Astrocyte (in vitro differentiated cells and primary cell): Measurements from ENCODE around the gene TMEM178B. TPM values are rescaled to one million over a fixed set of nuclear protein-coding genes. Genes with fewer than 3 reads are reported as not detected.

Experiments
- DNase-seq: peaks from one replicate; pipeline ENCODE4 v3.0.0-alpha.2; 2010; ENCODE audit warnings: low read depth
- FAIRE-seq: peaks from 2 replicates; lab custom pipeline; 2011; peaks lifted over from hg19 to GRCh38; lab: Jason Lieb, UNC
- H2AFZ ChIP-seq: 2 replicates; pipeline ENCODE4 v1.6.0; 2012; ENCODE audit warnings: low read depth, low read length, inconsistent platforms
- H3K27ac ChIP-seq: 2 replicates; pipeline ENCODE4 v1.5.1; 2011; ENCODE audit warnings: low read depth, low read length, inconsistent platforms
- H3K27me3 ChIP-seq: 2 replicates; pipeline ENCODE4 v1.6.0; 2011; ENCODE audit warnings: low read length, inconsistent platforms; ENCODE audit not compliant: insufficient read depth
- H3K36me3 ChIP-seq: 2 replicates; pipeline ENCODE4 v1.5.1; 2011; ENCODE audit warnings: low read length, inconsistent platforms; ENCODE audit not compliant: insufficient read depth
- H3K4me1 ChIP-seq: 2 replicates; pipeline ENCODE4 v1.5.1; 2011; ENCODE audit warnings: low read length, inconsistent platforms; ENCODE audit not compliant: insufficient read depth
- H3K4me2 ChIP-seq: 2 replicates; pipeline ENCODE4 v1.6.0; 2012; ENCODE audit warnings: low read length, inconsistent platforms
- H3K4me3 ChIP-seq: 2 replicates; pipeline ENCODE4 v1.5.1; 2011; ENCODE audit warnings: low read depth, mild to moderate bottlenecking, low read length, inconsistent platforms; ENCODE audit not compliant: insufficient read depth
- H3K79me2 ChIP-seq: 2 replicates; pipeline ENCODE4 v1.6.0; 2012; ENCODE audit warnings: mild to moderate bottlenecking, low read length, inconsistent platforms; ENCODE audit not compliant: insufficient read depth
- H3K9ac ChIP-seq: 2 replicates; pipeline ENCODE4 v1.6.0; 2012; ENCODE audit warnings: mild to moderate bottlenecking, low read length, inconsistent platforms
- H3K9me3 ChIP-seq: 2 replicates; pipeline ENCODE4 v1.5.1; 2012; ENCODE audit warnings: low read depth, mild to moderate bottlenecking, low read length, inconsistent platforms; ENCODE audit not compliant: insufficient read depth
- H4K20me1 ChIP-seq: 2 replicates; pipeline ENCODE4 v1.6.0; 2012; ENCODE audit warnings: low read length, inconsistent platforms; ENCODE audit not compliant: insufficient read depth
- H3K27ac Mint-ChIP-seq: one replicate; pipeline ENCODE4 v1.8.0; 2021; ENCODE audit warnings: mild to moderate bottlenecking, mixed read lengths; ENCODE audit not compliant: unreplicated experiment
- H3K27me3 Mint-ChIP-seq: one replicate; pipeline ENCODE4 v1.8.0; 2021; ENCODE audit warnings: low read depth, mixed read lengths; ENCODE audit not compliant: unreplicated experiment
- H3K36me3 Mint-ChIP-seq: one replicate; pipeline ENCODE4 v1.8.0; 2021; ENCODE audit warnings: low read depth, mixed read lengths; ENCODE audit not compliant: unreplicated experiment
- H3K4me1 Mint-ChIP-seq: one replicate; pipeline ENCODE4 v1.8.0; 2021; ENCODE audit warnings: low read depth, mixed read lengths; ENCODE audit not compliant: unreplicated experiment
- H3K4me3 Mint-ChIP-seq: one replicate; pipeline ENCODE4 v1.8.0; 2021; ENCODE audit warnings: mild to moderate bottlenecking, moderate library complexity, mixed read lengths; ENCODE audit not compliant: unreplicated experiment
- H3K9me3 Mint-ChIP-seq: one replicate; pipeline ENCODE4 v1.8.0; 2021; ENCODE audit warnings: mild to moderate bottlenecking, mixed read lengths; ENCODE audit not compliant: unreplicated experiment
- CTCF ChIP-seq: IDR thresholded peaks from 2 replicates; pipeline ENCODE4 v1.5.1; 2011; ENCODE audit warnings: low read depth, mild to moderate bottlenecking, inconsistent platforms, low read length, moderate library complexity; ENCODE audit not compliant: insufficient read depth
- EZH2 ChIP-seq: IDR thresholded peaks from 2 replicates; pipeline ENCODE4 v1.6.1; 2012; ENCODE audit warnings: mild to moderate bottlenecking, low read length, inconsistent platforms; ENCODE audit not compliant: insufficient read depth
- total RNA-seq: library from RNA; stranded (reverse); gene quantifications from 2 replicates; pipeline ENCODE4 v1.2.1, GENCODE V29; 2021

TMEM178B gene
- total RNA-seq, 1 donor from 2014 or later, result 3.9 TPM

- TF ChIP-seq EZH2, result no peak
- TF ChIP-seq CTCF, result no peak
- Mint-ChIP-seq H3K27me3 (peaks cover 3% of the 10 kb centered on the region), H3K4me3 (no peak overlapping the region), H3K36me3 (no peaks in the 10 kb centered on the region), H3K4me1 (no peaks in the 10 kb centered on the region), H3K9me3 (no peaks in the 10 kb centered on the region), H3K27ac (no peak overlapping the region)
- Histone ChIP-seq H3K27me3 (no peaks in the 10 kb centered on the region), H3K9ac (no peak overlapping the region), H3K79me2 (no peaks in the 10 kb centered on the region), H3K4me2 (no peak overlapping the region), H3K4me1 (no peaks in the 10 kb centered on the region), H3K36me3 (no peaks in the 10 kb centered on the region), H4K20me1 (no peaks in the 10 kb centered on the region), H3K4me3 (no peak overlapping the region), H2AFZ (no peak overlapping the region), H3K27ac (no peak overlapping the region), H3K9me3 (no peaks in the 10 kb centered on the region)
- no peak for FAIRE-seq
- no peak for DNase-seq
Measured at GRCh38 chr7:141455723-141456122, 381.9 kb downstream of the TMEM178B start.

- Histone ChIP-seq H3K4me1 (no peaks in the 10 kb centered on the region), H3K27me3 (no peaks in the 10 kb centered on the region), H3K36me3 (no peaks in the 10 kb centered on the region), H3K9ac (no peak overlapping the region), H3K4me3 (no peak overlapping the region), H4K20me1 (no peaks in the 10 kb centered on the region), H2AFZ (no peak overlapping the region), H3K79me2 (no peaks in the 10 kb centered on the region), H3K9me3 (no peaks in the 10 kb centered on the region), H3K4me2 (no peak overlapping the region), H3K27ac (no peak overlapping the region)
- H3K27ac Mint-ChIP-seq, result no peak overlapping the region
- peaks cover 3% of the 10 kb centered on the region for H3K27me3 Mint-ChIP-seq
- no peaks in the 10 kb centered on the region for H3K4me1 Mint-ChIP-seq
- no peaks in the 10 kb centered on the region for H3K36me3 Mint-ChIP-seq
- DNase-seq (no peak), FAIRE-seq (no peak)
- no peak overlapping the region for H3K4me3 Mint-ChIP-seq
- H3K9me3 Mint-ChIP-seq, result no peaks in the 10 kb centered on the region
- TF ChIP-seq CTCF, result no peak
- TF ChIP-seq EZH2, result no peak
Measured at GRCh38 chr7:141456298-141456697, 382.4 kb downstream of the TMEM178B start.

GRCh38 chr7:141456711-141457110 is 382.8 kb downstream of the TMEM178B start:
- Histone ChIP-seq H3K27me3 (no peaks in the 10 kb centered on the region), H3K79me2 (no peaks in the 10 kb centered on the region), H3K27ac (no peak overlapping the region), H4K20me1 (no peaks in the 10 kb centered on the region), H3K36me3 (no peaks in the 10 kb centered on the region), H3K4me1 (no peaks in the 10 kb centered on the region), H3K4me3 (no peak overlapping the region), H2AFZ (no peak overlapping the region), H3K4me2 (no peak overlapping the region), H3K9ac (no peak overlapping the region), H3K9me3 (no peaks in the 10 kb centered on the region)
- Mint-ChIP-seq H3K36me3 (no peaks in the 10 kb centered on the region), H3K4me1 (no peaks in the 10 kb centered on the region), H3K4me3 (no peak overlapping the region), H3K27ac (no peak overlapping the region), H3K27me3 (peaks cover 3% of the 10 kb centered on the region), H3K9me3 (no peaks in the 10 kb centered on the region)
- no peak for FAIRE-seq
- DNase-seq, result no peak
- TF ChIP-seq CTCF (no peak), EZH2 (no peak)
